ENCODE data around the gene COL28A1.

DNA sequence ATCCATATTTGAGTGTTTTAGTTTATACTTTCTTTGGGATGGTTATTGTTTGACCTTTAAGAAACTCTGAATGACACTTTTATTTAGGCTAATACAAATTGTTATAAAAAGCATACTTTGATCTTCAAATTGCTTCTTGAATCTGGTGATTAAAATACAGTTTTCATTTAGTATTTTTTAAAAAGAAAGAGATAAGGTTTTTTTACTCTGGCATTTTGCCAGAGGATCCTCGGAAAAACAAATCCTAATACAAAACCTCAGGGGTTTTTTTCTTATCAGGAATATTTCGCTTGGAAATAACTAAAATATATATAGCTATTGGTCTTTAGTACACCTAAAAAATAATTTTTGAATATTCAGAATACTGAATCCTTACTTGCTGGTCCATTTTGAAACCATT, 48.1 kb upstream of the COL28A1 start:
- TF ChIP-seq, protein P1, sequence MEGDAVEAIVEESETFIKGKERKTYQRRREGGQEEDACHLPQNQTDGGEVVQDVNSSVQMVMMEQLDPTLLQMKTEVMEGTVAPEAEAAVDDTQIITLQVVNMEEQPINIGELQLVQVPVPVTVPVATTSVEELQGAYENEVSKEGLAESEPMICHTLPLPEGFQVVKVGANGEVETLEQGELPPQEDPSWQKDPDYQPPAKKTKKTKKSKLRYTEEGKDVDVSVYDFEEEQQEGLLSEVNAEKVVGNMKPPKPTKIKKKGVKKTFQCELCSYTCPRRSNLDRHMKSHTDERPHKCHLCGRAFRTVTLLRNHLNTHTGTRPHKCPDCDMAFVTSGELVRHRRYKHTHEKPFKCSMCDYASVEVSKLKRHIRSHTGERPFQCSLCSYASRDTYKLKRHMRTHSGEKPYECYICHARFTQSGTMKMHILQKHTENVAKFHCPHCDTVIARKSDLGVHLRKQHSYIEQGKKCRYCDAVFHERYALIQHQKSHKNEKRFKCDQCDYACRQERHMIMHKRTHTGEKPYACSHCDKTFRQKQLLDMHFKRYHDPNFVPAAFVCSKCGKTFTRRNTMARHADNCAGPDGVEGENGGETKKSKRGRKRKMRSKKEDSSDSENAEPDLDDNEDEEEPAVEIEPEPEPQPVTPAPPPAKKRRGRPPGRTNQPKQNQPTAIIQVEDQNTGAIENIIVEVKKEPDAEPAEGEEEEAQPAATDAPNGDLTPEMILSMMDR (IDR thresholded peaks at IDR 0.05): no peak
- TF ChIP-seq EZH2 (IDR thresholded peaks at IDR 0.05) (no peak), EZH2phosphoT487 (IDR thresholded peaks at IDR 0.05) (no peak)

All from neural progenitor cell (in vitro differentiated cells).